ENCODE results near the gene LOXL1. TPM values are rescaled to one million over a fixed set of nuclear protein-coding genes. Genes with fewer than 3 reads are reported as not detected.

Gene LOXL1
- total RNA-seq, 4 donors from 2014 or later = 22.9 to 63.0 (median 34.5) TPM

DNA sequence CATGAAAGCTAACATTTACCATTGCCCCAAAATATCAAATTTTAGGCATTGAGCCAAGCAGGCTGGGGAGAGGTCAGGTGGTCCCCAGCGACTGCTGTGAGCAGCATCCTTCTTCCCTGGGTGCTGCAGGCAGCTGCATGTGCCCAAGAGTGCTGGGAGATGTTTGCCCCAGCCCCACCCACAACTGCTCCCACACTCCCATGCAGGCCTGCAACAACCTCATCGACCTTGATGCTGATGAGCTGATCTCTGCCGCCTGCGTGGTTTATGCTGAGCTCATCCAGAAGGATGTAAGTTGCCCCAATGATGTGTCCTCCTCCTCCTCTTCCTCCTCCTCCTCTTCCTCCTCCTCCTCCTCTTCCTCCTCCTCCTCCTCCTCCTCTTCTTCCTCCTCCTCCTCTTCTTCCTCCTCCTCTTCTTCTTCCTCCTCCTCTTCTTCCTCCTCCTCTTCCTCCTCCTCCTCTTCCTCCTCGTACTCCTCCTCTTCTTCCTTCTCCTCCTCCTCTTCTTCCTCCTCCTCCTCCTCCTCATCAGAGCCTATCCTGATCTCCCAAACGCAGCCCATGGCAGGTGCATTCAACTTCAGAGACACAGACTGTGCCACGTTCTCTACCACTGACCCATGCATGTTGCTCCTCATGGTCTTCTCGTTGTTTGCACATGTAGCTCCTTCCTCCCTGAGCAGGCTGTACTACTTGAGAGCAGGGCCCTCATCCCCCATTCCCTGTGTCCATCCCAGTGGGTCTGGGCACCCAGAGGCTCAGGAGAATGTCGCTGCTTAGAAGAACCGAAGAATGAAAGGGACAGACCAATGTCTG, 37.8 kb upstream of the LOXL1 start:
- H3K4me3 ChIP-seq = no peak overlapping the region
- H3K27me3 ChIP-seq = peaks cover 6% of the 10 kb centered on the region
- H3K9me3 ChIP-seq = no peaks in the 10 kb centered on the region
- TF ChIP-seq POLR2A (IDR thresholded peaks at IDR 0.05) = no peak
- no peak for TF ChIP-seq EP300 (IDR thresholded peaks at IDR 0.05)
- TF ChIP-seq, protein P1, sequence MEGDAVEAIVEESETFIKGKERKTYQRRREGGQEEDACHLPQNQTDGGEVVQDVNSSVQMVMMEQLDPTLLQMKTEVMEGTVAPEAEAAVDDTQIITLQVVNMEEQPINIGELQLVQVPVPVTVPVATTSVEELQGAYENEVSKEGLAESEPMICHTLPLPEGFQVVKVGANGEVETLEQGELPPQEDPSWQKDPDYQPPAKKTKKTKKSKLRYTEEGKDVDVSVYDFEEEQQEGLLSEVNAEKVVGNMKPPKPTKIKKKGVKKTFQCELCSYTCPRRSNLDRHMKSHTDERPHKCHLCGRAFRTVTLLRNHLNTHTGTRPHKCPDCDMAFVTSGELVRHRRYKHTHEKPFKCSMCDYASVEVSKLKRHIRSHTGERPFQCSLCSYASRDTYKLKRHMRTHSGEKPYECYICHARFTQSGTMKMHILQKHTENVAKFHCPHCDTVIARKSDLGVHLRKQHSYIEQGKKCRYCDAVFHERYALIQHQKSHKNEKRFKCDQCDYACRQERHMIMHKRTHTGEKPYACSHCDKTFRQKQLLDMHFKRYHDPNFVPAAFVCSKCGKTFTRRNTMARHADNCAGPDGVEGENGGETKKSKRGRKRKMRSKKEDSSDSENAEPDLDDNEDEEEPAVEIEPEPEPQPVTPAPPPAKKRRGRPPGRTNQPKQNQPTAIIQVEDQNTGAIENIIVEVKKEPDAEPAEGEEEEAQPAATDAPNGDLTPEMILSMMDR (IDR thresholded peaks at IDR 0.05) = no peak
- TF ChIP-seq POLR2AphosphoS5 (IDR thresholded peaks at IDR 0.05) = no peak
- ATAC-seq = no peak
- no peak overlapping the region for H3K27ac ChIP-seq
- WGBS, 2 donors (ENCODE audit: low coverage in 1 of 2) = 70 to 88% methylated on average over 3 to 5 of the region's 10 CpGs
- H3K36me3 ChIP-seq = no peaks in the 10 kb centered on the region
- H3K4me1 ChIP-seq = no peaks in the 10 kb centered on the region

DNA sequence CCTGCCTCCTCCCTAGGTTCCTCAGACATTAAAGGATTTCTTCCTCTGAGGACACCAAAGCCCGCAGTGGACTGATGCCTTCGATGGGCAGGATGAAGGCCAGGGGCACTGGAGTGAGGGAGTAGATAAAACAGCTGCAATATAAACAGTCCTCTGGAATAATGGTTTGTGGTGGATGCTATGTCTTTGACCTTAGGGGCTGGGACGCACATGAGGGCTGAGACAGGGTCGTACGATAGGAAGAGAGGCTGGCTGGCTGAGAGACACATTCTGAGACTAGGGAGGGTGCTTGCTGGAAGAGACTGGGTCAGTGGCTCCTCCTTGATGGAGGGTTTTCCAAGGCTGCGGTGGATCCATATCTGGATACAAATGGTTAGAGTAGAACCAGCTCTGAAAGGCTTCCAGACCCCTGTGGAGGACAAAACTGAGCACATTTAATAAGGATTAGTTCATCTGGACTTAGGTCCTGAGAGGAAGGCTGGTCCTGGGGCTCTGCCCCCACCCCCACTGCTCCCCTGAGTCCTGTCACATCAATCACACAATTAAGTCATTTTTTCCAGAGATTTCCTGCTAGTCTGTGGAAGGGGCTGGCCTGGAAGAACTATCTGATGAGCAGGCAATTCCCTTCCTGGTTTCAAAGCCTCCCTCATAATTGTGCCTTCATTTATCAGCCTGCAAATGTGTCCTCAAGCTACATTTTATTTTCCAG, 37.1 kb upstream of the LOXL1 start:
- TF ChIP-seq POLR2A (IDR thresholded peaks at IDR 0.05) (no peak), POLR2AphosphoS5 (IDR thresholded peaks at IDR 0.05) (no peak), EP300 (IDR thresholded peaks at IDR 0.05) (no peak)
- TF ChIP-seq, protein P1 (IDR thresholded peaks at IDR 0.05) = no peak
- H3K4me1 ChIP-seq = no peaks in the 10 kb centered on the region
- peaks cover 6% of the 10 kb centered on the region for H3K27me3 ChIP-seq
- no peaks in the 10 kb centered on the region for H3K9me3 ChIP-seq
- no peaks in the 10 kb centered on the region for H3K36me3 ChIP-seq
- ATAC-seq = no peak
- WGBS, 2 donors (ENCODE audit: low coverage in 1 of 2) = 27 to 61% methylated on average over 3 to 4 of the region's 6 CpGs
- no peak overlapping the region for H3K27ac ChIP-seq
- H3K4me3 ChIP-seq = no peak overlapping the region

DNA sequence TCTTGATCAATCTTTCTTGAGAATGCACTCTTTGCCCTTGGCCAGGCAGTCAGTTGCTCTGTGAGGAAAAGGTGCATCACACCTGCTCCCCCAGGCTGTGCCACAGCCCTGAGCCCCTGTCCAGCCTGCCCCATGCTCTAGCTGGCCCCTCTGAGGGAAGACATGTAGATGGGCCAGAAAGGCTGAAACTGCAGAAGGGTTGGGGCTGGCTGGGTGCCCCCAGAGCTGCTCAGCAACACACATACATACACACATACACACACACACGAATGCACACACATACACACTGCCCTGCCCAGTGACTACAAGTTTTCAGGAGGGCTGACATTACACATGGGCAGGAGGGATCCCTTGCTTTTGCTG, 36.5 kb upstream of the LOXL1 start:
- Histone ChIP-seq H3K27ac (no peak overlapping the region), H3K36me3 (no peaks in the 10 kb centered on the region), H3K27me3 (peaks cover 6% of the 10 kb centered on the region), H3K4me3 (no peak overlapping the region), H3K4me1 (no peaks in the 10 kb centered on the region), H3K9me3 (no peaks in the 10 kb centered on the region)
- 60% methylated on average over 1 of the region's 1 CpG; no CpG with 5 or more reads in 1 of the 2 donors for WGBS, 2 donors (ENCODE audit: low coverage in 1 of 2)
- ATAC-seq = no peak
- TF ChIP-seq EP300 (IDR thresholded peaks at IDR 0.05) = no peak
- TF ChIP-seq, protein P1 (IDR thresholded peaks at IDR 0.05) = no peak

DNA sequence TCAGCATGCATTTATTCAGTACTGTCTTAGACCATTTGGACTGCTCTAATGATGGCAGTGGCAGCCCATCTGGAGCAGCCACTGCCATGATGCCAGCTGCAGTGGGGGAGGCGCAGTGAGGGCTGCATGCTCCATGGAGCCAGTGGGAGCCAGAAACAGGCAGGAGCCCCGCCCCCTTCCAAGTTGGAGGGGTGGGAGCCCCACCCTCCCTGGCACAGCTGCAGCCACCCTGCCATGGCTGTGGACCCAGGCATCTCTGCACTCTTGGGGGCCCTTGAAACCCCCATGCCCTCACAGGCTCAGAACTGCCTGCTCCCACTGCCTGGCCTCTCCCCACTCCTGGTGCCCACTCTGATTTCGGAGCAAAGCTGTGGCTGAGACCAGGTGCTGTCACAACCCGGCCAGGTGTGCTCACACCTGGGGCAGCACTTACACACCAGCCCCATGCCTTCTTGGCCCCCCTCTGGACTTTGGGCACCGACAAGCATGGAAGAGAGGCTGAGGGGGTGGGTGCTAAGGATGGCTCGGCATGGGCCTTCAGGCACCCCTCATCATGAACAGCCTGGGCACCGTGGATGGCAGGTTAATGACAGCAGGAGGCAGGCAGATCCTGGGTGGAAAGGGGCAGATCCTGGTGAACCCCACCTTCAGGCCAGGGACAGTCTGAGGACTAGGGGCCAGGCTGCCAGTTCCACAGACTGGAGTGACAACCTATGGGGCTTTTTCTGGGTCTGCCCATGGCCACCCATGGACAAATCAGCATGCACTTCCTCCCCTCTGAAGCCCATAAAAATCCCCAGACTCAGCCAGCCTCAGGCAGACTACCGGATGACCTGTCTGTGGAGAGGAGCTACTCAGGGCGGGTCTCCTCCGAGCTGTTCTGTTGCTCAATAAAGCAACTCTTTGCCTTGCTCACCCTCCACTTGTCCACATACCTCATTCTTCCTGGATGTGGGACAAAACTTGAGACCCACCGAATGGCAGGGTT, 34.6 kb upstream of the LOXL1 start:
- 33% methylated on average over 3 of the region's 11 CpGs; no CpG with 5 or more reads in 1 of the 2 donors for WGBS, 2 donors (ENCODE audit: low coverage in 1 of 2)
- TF ChIP-seq POLR2AphosphoS5 (IDR thresholded peaks at IDR 0.05) = no peak
- TF ChIP-seq, protein P1 (IDR thresholded peaks at IDR 0.05) = no peak
- TF ChIP-seq EP300 (IDR thresholded peaks at IDR 0.05) = no peak
- TF ChIP-seq POLR2A (IDR thresholded peaks at IDR 0.05) = no peak

More for the DNA sequence above, 34.6 kb upstream of the LOXL1 start:
- no peaks in the 10 kb centered on the region for H3K36me3 ChIP-seq
- H3K4me3 ChIP-seq = no peak overlapping the region
- no peaks in the 10 kb centered on the region for H3K4me1 ChIP-seq
- ATAC-seq = no peak
- H3K27me3 ChIP-seq = peaks cover 6% of the 10 kb centered on the region
- H3K27ac ChIP-seq = no peak overlapping the region
- no peaks in the 10 kb centered on the region for H3K9me3 ChIP-seq
